H9 (cell line): Measurements from ENCODE around the gene TSR2. TPM values are rescaled to one million over a fixed set of nuclear protein-coding genes. Genes with fewer than 3 reads are reported as not detected.

Experiments used
- DNase-seq: peaks from one replicate; pipeline ENCODE4 v3.0.0-alpha.2; 2017
- H2AFZ ChIP-seq: one replicate; pipeline ENCODE4 v1.6.1; 2013; ENCODE audit warnings: mild to moderate bottlenecking, low read length, control low read depth, moderate library complexity
- H2AK5ac ChIP-seq: 2 replicates; pipeline ENCODE4 v1.6.1; 2013; ENCODE audit warnings: low read length, control low read depth, mixed read lengths; ENCODE audit not compliant: insufficient read length
- H2BK120ac ChIP-seq: one replicate; pipeline ENCODE4 v1.6.1; 2013; ENCODE audit warnings: low read depth, mild to moderate bottlenecking, low read length, control low read depth, inconsistent platforms; ENCODE audit not compliant: poor library complexity, severe bottlenecking
- H2BK12ac ChIP-seq: 2 replicates; pipeline ENCODE4 v1.6.1; 2013; ENCODE audit warnings: low read length, control low read depth, mixed read lengths, low read depth; ENCODE audit not compliant: insufficient read length
- H2BK15ac ChIP-seq: 2 replicates; pipeline ENCODE4 v1.6.1; 2013; ENCODE audit warnings: low read depth, low read length, control low read depth
- H2BK20ac ChIP-seq: one replicate; pipeline ENCODE4 v1.6.1; 2013; ENCODE audit warnings: low read depth, mild to moderate bottlenecking, low read length, control low read depth, inconsistent platforms; ENCODE audit not compliant: poor library complexity, severe bottlenecking
- H2BK5ac ChIP-seq: 2 replicates; pipeline ENCODE4 v1.6.1; 2013; ENCODE audit warnings: low read length, control low read depth, mixed read lengths; ENCODE audit not compliant: insufficient read length
- H3K14ac ChIP-seq: 2 replicates; pipeline ENCODE4 v1.6.1; 2013; ENCODE audit warnings: low read length, control low read depth; ENCODE audit not compliant: insufficient read depth
- H3K18ac ChIP-seq: 2 replicates; pipeline ENCODE4 v1.6.1; 2013; ENCODE audit warnings: low read depth, mild to moderate bottlenecking, mixed read lengths, low read length, control low read depth; ENCODE audit not compliant: insufficient read length
- H3K23ac ChIP-seq: 2 replicates; pipeline ENCODE4 v1.6.1; 2013; ENCODE audit warnings: low read length, control low read depth, mixed read lengths, low read depth; ENCODE audit not compliant: insufficient read length
- H3K23me2 ChIP-seq: 2 replicates; pipeline ENCODE4 v1.6.1; 2013; ENCODE audit warnings: low read depth, mild to moderate bottlenecking, mixed read lengths, low read length, control low read depth; ENCODE audit not compliant: insufficient read length, poor library complexity, severe bottlenecking
- H3K27ac ChIP-seq: 2 replicates; pipeline ENCODE4 v1.5.1; 2013; ENCODE audit warnings: low read length, control low read depth, mixed read lengths, low read depth; ENCODE audit not compliant: insufficient read length
- H3K27me3 ChIP-seq: 2 replicates; pipeline ENCODE4 v1.6.1; 2013; ENCODE audit warnings: low read length, control low read depth, inconsistent platforms; ENCODE audit not compliant: insufficient read depth
- H3K4ac ChIP-seq: 2 replicates; pipeline ENCODE4 v1.6.1; 2013; ENCODE audit warnings: low read depth, mild to moderate bottlenecking, control low read depth, inconsistent platforms, low read length, moderate library complexity
- H3K4me1 ChIP-seq: 2 replicates; pipeline ENCODE4 v1.6.1; 2013; ENCODE audit warnings: low read length, control low read depth, inconsistent platforms; ENCODE audit not compliant: insufficient read depth
- H3K4me2 ChIP-seq: 2 replicates; pipeline ENCODE4 v1.6.1; 2013; ENCODE audit warnings: low read length, control low read depth, mixed read lengths; ENCODE audit not compliant: insufficient read length, insufficient read depth
- H3K56ac ChIP-seq: 2 replicates; pipeline ENCODE4 v1.6.1; 2013; ENCODE audit warnings: low read depth, mild to moderate bottlenecking, mixed read lengths, low read length, control low read depth; ENCODE audit not compliant: insufficient read length
- H3K79me1 ChIP-seq: 2 replicates; pipeline ENCODE4 v1.6.1; 2013; ENCODE audit warnings: low read depth, mild to moderate bottlenecking, moderate library complexity, low read length, control low read depth, inconsistent platforms; ENCODE audit not compliant: insufficient read depth, poor library complexity, severe bottlenecking
- H3K79me2 ChIP-seq: 2 replicates; pipeline ENCODE4 v1.6.1; 2013; ENCODE audit warnings: low read length, control low read depth, inconsistent platforms; ENCODE audit not compliant: insufficient read depth
- H3K9ac ChIP-seq: 2 replicates; pipeline ENCODE4 v1.6.1; 2013; ENCODE audit warnings: low read length, control low read depth, mixed read lengths; ENCODE audit not compliant: insufficient read length; ENCODE audit errors: extremely low read depth
- H3K9me3 ChIP-seq: one replicate; pipeline ENCODE4 v1.6.1; 2013; ENCODE audit warnings: low read depth, low read length, inconsistent platforms; ENCODE audit not compliant: control insufficient read depth
- H3T11ph ChIP-seq: one replicate; pipeline ENCODE4 v1.6.1; 2013; ENCODE audit warnings: mild to moderate bottlenecking, low read length, control low read depth, inconsistent platforms
- H4K20me1 ChIP-seq: one replicate; pipeline ENCODE4 v1.6.1; 2013; ENCODE audit not compliant: control insufficient read depth, insufficient read length, insufficient read depth
- H4K5ac ChIP-seq: 2 replicates; pipeline ENCODE4 v1.6.1; 2013; ENCODE audit warnings: low read depth, mild to moderate bottlenecking, mixed read lengths, low read length, control low read depth; ENCODE audit not compliant: insufficient read length
- H4K8ac ChIP-seq: replicated peaks from 2 replicates; pipeline ENCODE4 v1.6.1; 2013; ENCODE audit warnings: low read length, control low read depth, mixed read lengths, low read depth; ENCODE audit not compliant: insufficient read length
- H4K91ac ChIP-seq: 2 replicates; pipeline ENCODE4 v1.6.1; 2013; ENCODE audit warnings: low read depth, mild to moderate bottlenecking, moderate library complexity, mixed read lengths, low read length, control low read depth; ENCODE audit not compliant: insufficient read length
- H3K27ac Mint-ChIP-seq, 3 experiments: 2 replicates in 2 of 3; 3 replicates in 1 of 3; pipeline ENCODE4 v1.8.0; 2020 to 2021; ENCODE audit warnings: mixed read lengths in 3 of 3, mild to moderate bottlenecking in 1 of 3, moderate library complexity in 1 of 3
- H3K27me3 Mint-ChIP-seq: 2 replicates; pipeline ENCODE4 v1.8.0; 2021; ENCODE audit warnings: low read depth, mild to moderate bottlenecking, moderate library complexity, mixed read lengths
- H3K36me3 Mint-ChIP-seq, 3 experiments: 2 replicates in 2 of 3; 3 replicates in 1 of 3; pipeline ENCODE4 v1.8.0; 2020 to 2021; ENCODE audit warnings: low read depth in 3 of 3, mixed read lengths in 3 of 3; ENCODE audit not compliant: insufficient read depth in 1 of 3
- H3K4me1 Mint-ChIP-seq, 2 experiments: 2 replicates each; pipeline ENCODE4 v1.8.0; 2020; ENCODE audit warnings: mixed read lengths in 2 of 2
- H3K4me3 Mint-ChIP-seq, 2 experiments: 2 replicates in 1 of 2; 3 replicates in 1 of 2; pipeline ENCODE4 v1.8.0; 2020 to 2021; ENCODE audit warnings: mild to moderate bottlenecking in 2 of 2, mixed read lengths in 2 of 2, moderate library complexity in 1 of 2
- H3K9me3 Mint-ChIP-seq, 2 experiments: 2 replicates in 1 of 2; 3 replicates in 1 of 2; pipeline ENCODE4 v1.8.0; 2020; ENCODE audit warnings: mild to moderate bottlenecking in 2 of 2, mixed read lengths in 2 of 2, moderate library complexity in 1 of 2
- CTCF ChIP-seq: fragments of 200-600 bp; sonication (generic); conservative IDR thresholded peaks from 3 replicates; pipeline ENCODE4 v1.8.0; 2021; ENCODE audit warnings: antibody characterized with exemption, mild to moderate bottlenecking
- WGBS: extraction: QIAGEN DNeasy Blood & Tissue Kit; methylation state at CpG from one replicate; pipeline ENCODE4 v1.1.7; 2013; ENCODE audit warnings: missing lambda C conversion rate, low lambda C conversion rate, mixed read lengths; ENCODE audit not compliant: insufficient read length; ENCODE audit errors: extremely low coverage; 5-methylcytosine and 5-hydroxymethylcytosine counted together
- total RNA-seq: library from RNA; stranded (reverse); gene quantifications from 2 replicates; pipeline ENCODE4 v1.2.1, GENCODE V29; 2021

TSR2 gene
- total RNA-seq, 1 experiment from 2014 or later = 51.7 TPM

- DNase-seq = no peak
- no peak overlapping the region; a peak in 1 of 7 replicates for H3K27ac Mint-ChIP-seq
These were observed 30.0 kb downstream of the TSR2 start for GRCh38 chrX:54470054-54470760.

More at GRCh38 chrX:54470054-54470760, 30.0 kb downstream of the TSR2 start:
- H3K18ac ChIP-seq = no peak overlapping the region
- TF ChIP-seq CTCF = no peak
- H4K91ac ChIP-seq = no peak overlapping the region
- H3K79me1 ChIP-seq = no peaks in the 10 kb centered on the region
- peaks cover 54% of the 10 kb centered on the region for H3K9me3 ChIP-seq
- H2BK20ac ChIP-seq = no peak overlapping the region
- no peak overlapping the region for H3K14ac ChIP-seq
- no peak overlapping the region for H3K4me2 ChIP-seq
- H3T11ph ChIP-seq = no peak overlapping the region
- H2BK15ac ChIP-seq = no peak overlapping the region
- Mint-ChIP-seq H3K36me3 (peaks cover 21 to 40% (median 33%) of the 10 kb centered on the region in 3 experiments), H3K4me3 (no peak overlapping the region), H3K27me3 (no peaks in the 10 kb centered on the region), H3K9me3 (peaks cover 64 to 69% of the 10 kb centered on the region in 2 experiments), H3K4me1 (peaks cover 0 to 3% of the 10 kb centered on the region in 2 experiments; a peak in 1 of 4 replicates)
- H2BK12ac ChIP-seq = no peak overlapping the region
- H2AFZ ChIP-seq = no peak overlapping the region
- H4K5ac ChIP-seq = no peak overlapping the region
- no peaks in the 10 kb centered on the region for H3K79me2 ChIP-seq
- no peak overlapping the region for H3K4ac ChIP-seq
- H4K8ac ChIP-seq = no peak overlapping the region
- no peak overlapping the region for H3K23ac ChIP-seq
- no peak overlapping the region for H2BK120ac ChIP-seq
- H4K20me1 ChIP-seq = no peaks in the 10 kb centered on the region
- no peak overlapping the region for H2BK5ac ChIP-seq
- H3K56ac ChIP-seq = no peak overlapping the region
- H3K23me2 ChIP-seq = no peaks in the 10 kb centered on the region
- no peak overlapping the region for H2AK5ac ChIP-seq
- no peak overlapping the region for H3K27ac ChIP-seq
- H3K4me1 ChIP-seq = no peaks in the 10 kb centered on the region
- H3K9ac ChIP-seq = no peak overlapping the region
- H3K27me3 ChIP-seq = no peaks in the 10 kb centered on the region; the same call in 1 of the 2 replicates
- no CpG with 5 or more reads among the region's 21 CpGs for WGBS
